CD4-positive, alpha-beta T cell treated with Interleukin-1 beta for 1 hour (primary cell): ENCODE data around the gene PSMC6.
A peak's percentile ranks its signal among the peaks of the same experiment; 100 is the strongest.
"Not testable (repeated sequence)": the region's sequence is repeated elsewhere in the genome, so short reads cannot be mapped to it uniquely, and the experiment has no call there.

Experiments
- DNase-seq, 2 donors: peaks; one replicate each; pipeline ENCODE4 v3.0.0-alpha.2; 2020 to 2022

PSMC6 gene

GRCh38 chr14:52723514-52724359 is 16.7 kb downstream of the PSMC6 start:
- DNase-seq, result no peak

DNA sequence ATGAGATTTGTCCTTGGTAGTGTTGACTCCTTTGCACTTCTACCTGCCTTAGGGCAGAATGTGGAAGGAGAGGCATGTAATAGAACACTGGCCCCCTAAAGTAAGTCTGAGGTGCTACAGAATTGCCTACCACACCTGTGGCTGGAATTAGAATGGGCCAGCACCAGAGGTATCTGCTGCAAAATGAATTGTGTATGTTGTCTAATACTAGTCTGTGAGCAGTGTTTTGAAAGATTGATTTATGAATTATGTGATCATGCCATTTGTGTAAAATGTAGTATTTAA is 17.3 kb downstream of the PSMC6 start:
- DNase-seq, result no peak

DNA sequence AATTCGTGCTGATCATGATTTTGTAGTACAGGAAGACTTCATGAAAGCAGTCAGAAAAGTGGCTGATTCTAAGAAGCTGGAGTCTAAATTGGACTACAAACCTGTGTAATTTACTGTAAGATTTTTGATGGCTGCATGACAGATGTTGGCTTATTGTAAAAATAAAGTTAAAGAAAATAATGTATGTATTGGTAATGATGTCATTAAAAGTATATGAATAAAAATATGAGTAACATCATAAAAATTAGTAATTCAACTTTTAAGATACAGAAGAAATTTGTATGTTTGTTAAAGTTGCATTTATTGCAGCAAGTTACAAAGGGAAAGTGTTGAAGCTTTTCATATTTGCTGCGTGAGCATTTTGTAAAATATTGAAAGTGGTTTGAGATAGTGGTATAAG is 20.5 kb downstream of the PSMC6 start:
- DNase-seq, result not testable (repeated sequence)

GRCh38 chr14:52729035-52729434 is 22.0 kb downstream of the PSMC6 start:
- DNase-seq, result not testable (repeated sequence)

DNA sequence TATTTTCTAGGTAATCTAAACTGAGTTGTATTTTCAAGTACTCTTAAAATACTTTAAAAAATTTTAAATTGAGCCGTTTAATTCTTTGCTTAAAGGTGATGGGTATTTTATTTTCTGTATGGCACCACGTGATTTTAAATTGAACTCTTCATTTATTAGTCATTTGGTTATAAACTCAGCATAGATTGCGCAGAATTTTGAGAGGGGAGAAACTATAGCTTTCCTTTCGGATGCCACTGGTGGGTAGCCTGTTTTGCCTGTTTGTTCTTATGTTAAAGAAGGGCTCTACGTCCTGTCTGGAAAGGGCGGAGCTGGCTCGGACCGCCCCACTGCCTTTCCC is 22.6 kb downstream of the PSMC6 start:
- DNase-seq, result no peak

DNA sequence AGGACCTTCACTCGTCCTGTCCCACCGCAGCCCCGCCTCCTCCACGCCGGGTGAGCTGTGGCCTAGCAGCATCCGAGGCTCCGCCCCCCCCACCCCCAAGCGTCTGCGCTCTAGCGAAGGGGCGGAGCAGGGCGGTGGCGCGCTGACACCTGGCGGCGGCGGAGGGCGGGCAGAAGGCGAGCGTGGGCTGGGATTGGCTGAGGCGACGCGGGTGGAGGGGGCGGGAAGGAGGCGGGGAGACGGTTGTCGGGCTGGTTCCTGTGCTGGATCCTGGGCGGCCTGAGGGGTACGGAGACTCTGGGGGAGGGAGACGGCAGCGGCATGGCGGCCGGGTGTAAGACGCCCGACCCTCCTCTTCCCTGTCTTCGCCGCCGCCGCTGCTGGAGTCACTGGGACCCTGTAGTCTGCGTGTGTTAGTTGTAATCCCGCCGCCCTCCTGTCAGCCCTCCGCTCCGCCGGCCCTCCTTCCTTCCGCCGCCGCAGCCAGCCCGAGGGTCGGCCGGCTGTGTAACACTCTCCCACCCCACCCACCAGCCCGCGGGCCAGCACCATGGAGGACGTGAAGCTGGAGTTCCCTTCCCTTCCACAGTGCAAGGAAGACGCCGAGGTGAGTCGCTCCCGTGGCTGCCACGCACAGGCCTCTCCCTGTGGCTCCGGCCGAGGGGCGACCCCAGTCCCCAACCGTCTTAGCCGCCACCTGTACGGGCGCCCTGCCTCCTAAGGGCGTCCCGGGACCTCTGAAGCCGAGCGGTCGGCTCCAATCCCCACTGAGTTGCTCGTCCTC is 23.1 kb downstream of the PSMC6 start, which contains the start of gene STYX:
STYX (plus strand) TSS at position 242 of the 784 bp plus-strand sequence; CDS start at position 551, 309 bp downstream.
- peak; percentile 97 for DNase-seq

GRCh38 chr14:52730709-52731111 is 23.7 kb downstream of the PSMC6 start:
- no peak for DNase-seq

- DNase-seq, result no peak
Observed at GRCh38 chr14:52733824-52734223, 26.8 kb downstream of the PSMC6 start.

DNA sequence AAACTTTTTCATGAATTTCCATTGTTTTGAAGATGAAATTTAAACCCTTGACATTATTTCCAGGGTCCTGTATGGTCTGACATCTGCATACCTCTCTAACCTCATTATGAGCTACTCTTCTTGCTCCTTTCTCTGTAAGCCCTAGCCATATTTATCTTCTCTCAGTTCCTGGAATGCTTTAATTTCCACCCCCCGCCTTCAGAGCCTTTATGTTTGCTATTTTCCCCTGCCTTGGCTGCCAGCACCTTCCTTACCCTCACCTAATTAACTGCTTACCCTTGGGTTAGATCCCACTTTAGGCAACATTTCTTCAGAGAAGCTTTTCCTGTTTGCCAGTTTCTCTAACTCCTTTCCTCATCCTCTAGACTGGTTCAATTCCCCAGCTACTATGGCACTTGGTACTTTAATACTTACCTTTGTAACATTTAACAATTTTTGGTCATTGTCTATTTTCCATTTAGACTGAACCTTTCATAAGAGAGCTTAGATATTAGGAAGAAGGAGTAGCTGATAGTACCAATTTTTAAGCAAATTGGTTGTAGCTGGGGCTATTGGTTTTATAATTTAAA is 29.0 kb downstream of the PSMC6 start:
- DNase-seq, result no peak

DNA sequence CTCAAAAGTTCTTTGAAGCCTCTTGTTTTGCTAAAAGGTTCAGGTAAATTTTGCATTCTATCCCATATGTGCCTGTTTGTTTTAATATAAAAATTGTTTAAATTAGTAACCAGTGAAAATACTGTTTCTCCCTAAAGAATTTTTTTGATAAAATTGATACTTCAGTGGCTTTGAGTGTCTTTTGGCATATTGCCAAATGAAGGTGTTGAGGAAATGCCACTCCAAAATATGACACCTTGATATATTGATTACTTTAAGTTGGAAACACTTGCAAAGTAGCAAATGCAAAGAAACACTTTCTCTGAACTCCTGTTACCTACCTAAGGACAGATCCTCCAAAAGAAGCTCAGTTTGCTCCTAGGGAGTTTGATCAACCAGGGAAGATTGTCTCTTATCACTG is 31.4 kb downstream of the PSMC6 start:
- DNase-seq, result no peak

- no peak for DNase-seq
Observed at GRCh38 chr14:52740751-52741150, 33.8 kb downstream of the PSMC6 start.

- DNase-seq, result peak in 1 of 2 donors; percentile 44
Observed at GRCh38 chr14:52741865-52742264, 34.9 kb downstream of the PSMC6 start.

DNA sequence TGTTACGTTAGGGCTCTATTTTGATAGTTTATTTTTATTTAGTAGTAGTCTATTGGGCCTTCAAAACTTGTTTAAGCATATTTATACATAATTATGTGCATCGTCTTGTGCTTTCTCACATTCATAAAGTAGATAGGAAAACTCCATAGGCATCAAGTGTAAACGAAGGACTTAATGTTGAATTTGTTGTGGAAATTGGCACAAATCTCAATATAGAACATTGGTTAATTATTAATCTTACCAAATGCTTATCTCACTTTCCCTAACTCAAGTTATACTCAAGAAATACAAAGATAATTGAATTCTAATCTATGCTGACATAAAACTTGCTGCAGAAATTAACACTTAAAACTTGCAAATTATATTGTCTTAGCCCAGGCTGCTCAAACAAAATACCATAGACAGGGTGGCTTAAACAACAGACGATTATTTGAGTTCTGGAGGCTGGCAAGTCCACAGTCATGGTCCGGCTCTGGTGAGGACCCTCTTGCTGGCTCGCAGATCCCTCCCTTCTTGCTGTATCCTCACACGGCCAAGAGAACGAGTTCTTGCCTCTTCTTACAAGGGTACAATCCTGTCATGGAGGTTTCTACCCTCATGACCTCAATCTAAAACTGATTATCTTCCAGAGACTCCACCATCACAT is 41.8 kb downstream of the PSMC6 start:
- no peak for DNase-seq

DNA sequence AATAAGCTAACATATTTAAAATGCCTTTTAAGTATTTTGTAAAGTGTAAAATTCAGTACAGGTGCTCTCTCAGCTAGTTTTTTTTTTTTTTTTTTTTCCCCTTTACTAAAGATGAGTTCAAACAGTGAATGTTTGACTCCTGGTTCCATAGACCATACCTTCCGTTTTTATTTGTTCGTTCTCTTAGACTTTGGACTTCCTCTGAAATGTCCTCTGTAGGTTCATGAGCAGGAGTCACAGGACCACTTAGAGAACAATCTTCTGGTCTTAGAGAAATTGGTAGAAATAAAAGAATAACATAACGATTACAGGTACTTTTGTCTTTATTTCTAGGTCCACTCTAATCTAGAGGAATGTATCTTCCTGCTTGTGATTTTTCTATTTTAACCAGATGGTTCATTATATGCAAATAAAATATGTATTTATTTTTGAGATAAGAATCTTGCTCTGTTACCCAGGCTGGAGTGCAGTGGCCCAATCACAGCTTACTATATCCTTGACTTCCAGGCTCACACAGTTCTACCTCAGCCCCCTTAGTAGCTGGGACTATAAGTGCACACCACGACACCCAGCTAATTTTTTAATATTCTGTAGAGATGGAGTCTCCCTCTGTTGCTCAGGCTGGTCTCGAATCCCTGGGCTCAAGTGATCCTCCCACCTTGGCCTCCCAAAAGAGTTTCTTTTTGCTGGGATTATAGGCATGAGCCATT is 48.8 kb downstream of the PSMC6 start:
- DNase-seq, result no peak

DNA sequence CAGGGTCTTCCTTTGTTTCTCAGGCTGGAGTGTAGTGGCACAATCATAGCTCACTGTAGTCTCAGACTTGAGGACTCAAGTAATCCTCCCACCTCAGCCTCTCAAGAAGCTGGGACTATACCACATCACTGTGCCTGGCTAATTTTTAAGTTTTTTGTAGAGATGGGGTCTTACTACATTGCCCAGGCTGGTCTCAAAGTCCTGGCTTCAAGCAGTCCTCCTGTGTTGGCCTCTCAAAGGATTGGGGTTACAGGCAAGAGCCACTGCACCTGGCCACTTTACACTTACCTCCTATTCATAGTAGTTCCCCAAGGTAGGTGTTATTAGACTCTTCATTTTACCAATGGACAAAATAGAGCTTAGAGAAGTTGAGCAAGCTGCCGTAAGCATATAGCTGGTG is 52.1 kb downstream of the PSMC6 start:
- no peak for DNase-seq

DNA sequence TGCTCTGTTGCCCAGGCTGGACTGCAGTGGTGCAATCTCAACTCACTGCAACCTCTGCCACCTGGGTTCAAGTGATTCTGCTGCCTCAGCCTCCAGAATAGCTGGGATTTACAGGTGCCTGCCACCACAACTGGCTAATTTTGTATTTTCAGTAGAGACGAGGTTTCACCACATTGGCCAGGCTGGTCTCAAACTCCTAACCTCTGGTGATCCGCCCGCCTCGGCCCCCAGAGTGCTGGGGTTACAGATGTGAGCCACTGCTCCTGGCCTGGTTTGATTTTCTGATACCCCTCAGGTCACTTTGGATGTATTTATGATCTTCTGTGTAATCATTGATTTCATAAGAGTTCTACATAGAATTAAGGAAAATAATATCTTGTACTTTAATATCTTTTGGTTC is 55.9 kb downstream of the PSMC6 start:
- not testable (repeated sequence) for DNase-seq

- no peak for DNase-seq
Observed at GRCh38 chr14:52767058-52767833, 60.2 kb downstream of the PSMC6 start.

GRCh38 chr14:52769887-52770286 is 62.9 kb downstream of the PSMC6 start:
- DNase-seq, result no peak

DNA sequence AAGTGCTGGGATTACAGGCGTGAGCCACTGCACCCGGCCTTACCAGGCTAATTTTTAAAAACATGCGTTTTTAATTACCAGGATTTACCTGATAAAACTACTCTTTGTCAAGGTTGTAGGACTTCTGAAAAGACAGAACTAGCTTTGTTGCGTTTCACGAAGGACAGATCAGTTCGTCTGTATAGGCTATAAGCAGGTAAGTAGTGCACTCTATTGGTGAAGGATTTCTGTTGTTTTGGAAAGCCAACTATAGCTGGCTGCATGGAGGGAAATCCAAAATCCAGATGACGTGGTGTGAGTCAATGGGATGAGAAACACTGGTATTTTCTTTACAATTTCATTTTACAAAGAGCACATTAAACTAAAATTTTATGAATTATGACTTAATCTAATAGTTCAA is 69.8 kb downstream of the PSMC6 start:
- peak in 1 of 2 donors; percentile 19 for DNase-seq
